K562 (cell line): Measurements from ENCODE around the gene CAMK2G. TPM values are rescaled to one million over a fixed set of nuclear protein-coding genes. Genes with fewer than 3 reads are reported as not detected.

Experiments
- ATF2 ChIP-seq: sonication (generic); formaldehyde crosslinking; IDR thresholded peaks from 2 replicates; pipeline ENCODE4 v1.8.1; 2022; ENCODE audit warnings: missing genetic modification reagents
- CHAMP1 ChIP-seq: fragments of 450-650 bp; IDR thresholded peaks from 2 replicates; pipeline ENCODE4 v1.6.1; 2016; ENCODE audit warnings: mild to moderate bottlenecking
- GTF2B ChIP-seq: IDR thresholded peaks from 2 replicates; pipeline ENCODE4 v1.6.1; 2011; ENCODE audit not compliant: insufficient read length; ENCODE audit errors: extremely low read depth
- HES1 ChIP-seq: fragments of 450-650 bp; IDR thresholded peaks from 2 replicates; pipeline ENCODE4 v1.6.1; 2016; ENCODE audit warnings: low read depth, mild to moderate bottlenecking, moderate library complexity
- HMGXB4 ChIP-seq: sonication (generic); formaldehyde crosslinking; IDR thresholded peaks from 2 replicates; pipeline ENCODE4 v1.8.1; 2023; ENCODE audit warnings: mild to moderate bottlenecking, missing genetic modification reagents
- KHSRP ChIP-seq: fragments of 450-650 bp; IDR thresholded peaks from 2 replicates; pipeline ENCODE4 v1.6.1; 2017
- NR2C2 ChIP-seq, 2 experiments: fragments of 200-800 bp in 1 of 2; sonication (Bioruptor generic) in 1 of 2; sonication (generic) in 1 of 2; formaldehyde crosslinking in 1 of 2; IDR thresholded peaks; 2 replicates each; pipeline versions ENCODE4 v1.6.1 to v1.8.0; 2016 to 2022; ENCODE audit warnings: mild to moderate bottlenecking in 1 of 2, missing compliant biosample characterization in 1 of 2, missing genetic modification characterization in 1 of 2, missing genetic modification reagents in 1 of 2
- NRF1 ChIP-seq, 2 experiments: fragments of 450-650 bp; IDR thresholded peaks in 1 of 2; conservative IDR thresholded peaks in 1 of 2; 2 replicates each; pipeline ENCODE4 v1.6.1; 2014; ENCODE audit warnings: mild to moderate bottlenecking in 2 of 2
- PURB ChIP-seq: sonication (generic); formaldehyde crosslinking; IDR thresholded peaks from 2 replicates; pipeline ENCODE4 v1.9.0; 2021; ENCODE audit warnings: low read depth, mild to moderate bottlenecking, missing genetic modification reagents
- RBFOX2 ChIP-seq: fragments of 200-400 bp; formaldehyde crosslinking; IDR thresholded peaks from 2 replicates; pipeline ENCODE4 v1.6.1; 2017; ENCODE audit warnings: low read depth, mild to moderate bottlenecking, low read length, moderate library complexity
- SNRNP70 ChIP-seq: fragments of 200-400 bp; formaldehyde crosslinking; optimal IDR thresholded peaks from 2 replicates; pipeline ENCODE3; 2017; ENCODE audit warnings: low read depth, low read length
- SRSF9 ChIP-seq: fragments of 200-400 bp; formaldehyde crosslinking; IDR thresholded peaks from 2 replicates; pipeline ENCODE4 v1.6.1; 2017; ENCODE audit warnings: low read depth, low read length, borderline replicate concordance
- TAL1 ChIP-seq: fragments of 450-650 bp; IDR thresholded peaks from 2 replicates; pipeline ENCODE4 v1.6.1; 2016; ENCODE audit warnings: mild to moderate bottlenecking
- TSHZ1 ChIP-seq: fragments of 250-450 bp; sonication (Bioruptor Pico); IDR thresholded peaks from 2 replicates; pipeline ENCODE4 v1.4.0; 2020; ENCODE audit warnings: mild to moderate bottlenecking, moderate library complexity
- ZNF699 ChIP-seq: fragments of 250-450 bp; sonication (Bioruptor Pico); IDR thresholded peaks from 2 replicates; pipeline ENCODE4 v1.8.0; 2021; ENCODE audit warnings: mild to moderate bottlenecking, moderate library complexity; ENCODE audit not compliant: insufficient replicate concordance
- polyA plus RNA-seq, 8 experiments: library from polyadenylated mRNA; depleted of rRNA in 4 of 8; stranded (reverse) in 5 of 8; unstranded in 3 of 8; fragments of >200 nt; fragmentation: Nextera tagmentation in 2 of 8; fragmentation: Illumina TruSeq in 1 of 8; extraction: Ambion mirVana in 2 of 8; extraction: Trizol in 1 of 8; gene quantifications; 2 replicates each; pipeline versions ENCODE4 v1.2.1 to v1.2.3, GENCODE V29; 2011 to 2014; ENCODE audit warnings: inconsistent platforms in 1 of 8, missing spikeins in 1 of 8
- total RNA-seq, 7 experiments: library from RNA; depleted of rRNA in 6 of 7; stranded (reverse); fragments of >200 nt in 6 of 7; fragmentation: Illumina TruSeq in 2 of 7; extraction: Trizol in 2 of 7; gene quantifications; 2 replicates each; pipeline versions ENCODE4 v1.2.1 to v1.2.3, GENCODE V29; 2011 to 2021; ENCODE audit warnings: low replicate concordance in 1 of 7

CAMK2G gene
- total and polyA plus RNA-seq, 9 of the 15 experiments (the other 6 are each of a cell fraction or from before 2014, with no cell fraction given) = 9.0 to 37.9 (median 32.6) TPM

- TF ChIP-seq HES1 = 0 out of 2 replicates have a peak, but pooled peaks have one; percentile 16
- TF ChIP-seq ZNF699 (CRISPR knock-in tag) = no peak
- TF ChIP-seq GTF2B = no peak
- TF ChIP-seq NR2C2 (CRISPR knock-in tag; IDR thresholded peaks at IDR 0.05) = no peak
- 0 out of 2 replicates have a peak, but pooled peaks have one; percentile 20 for TF ChIP-seq NR2C2 (tag; IDR thresholded peaks at IDR 0.05)
- TF ChIP-seq CHAMP1 = no peak
- no peak for TF ChIP-seq ATF2
- peak; percentile 64 to 75 for TF ChIP-seq NRF1 (conservative IDR thresholded peaks at IDR 0.05 in 1 of 2, IDR thresholded peaks at IDR 0.05 in 1 of 2)
- no peak for TF ChIP-seq TAL1
- peak; percentile 51; the same call in 1 of the 2 replicates for TF ChIP-seq HMGXB4 (CRISPR knock-in tag)
- no peak for TF ChIP-seq PURB (CRISPR knock-in tag)
- TF ChIP-seq SRSF9 = no peak
- no peak for TF ChIP-seq RBFOX2
- no peak for TF ChIP-seq TSHZ1 (CRISPR knock-in tag)
- TF ChIP-seq KHSRP = peak; percentile 85
- no peak for TF ChIP-seq SNRNP70
- TF ChIP-seq, all 486 proteins: peak for 153
Observed at GRCh38 chr10:73879296-73880173, 5.2 kb upstream of the CAMK2G start (continued).
